ENCODE measurements around the gene CCM2L. TPM values are rescaled to one million over a fixed set of nuclear protein-coding genes. Genes with fewer than 3 reads are reported as not detected.

Gene CCM2L
- total and polyA plus RNA-seq, 9 of the 15 experiments (the other 6 are each of a cell fraction or from before 2014, with no cell fraction given) = 0.04 TPM; not detected in 8

GRCh38 chr20:32018269-32019155, 8.3 kb downstream of the CCM2L start (continued):
- TF ChIP-seq RBFOX2 (IDR thresholded peaks at IDR 0.05; ENCODE audit: low read depth, low read length) = 0 out of 2 replicates have a peak, but pooled peaks have one; percentile 39
- peak; percentile 16 for TF ChIP-seq HMGN3 (IDR thresholded peaks at IDR 0.05; ENCODE audit: borderline replicate concordance, extremely low read depth, insufficient read length, low read depth, low read length)
- TF ChIP-seq ZBTB7A (IDR thresholded peaks at IDR 0.05; ENCODE audit: borderline replicate concordance, control insufficient read depth, low read depth, low read length) = peak; percentile 64; the same call in 1 of the 2 replicates

GRCh38 chr20:32019156-32019510, 8.9 kb downstream of the CCM2L start:
- intact Hi-C loops (cut with micrococcal nuclease) (loop anchor here (5.0 kb wide), 1 partner anchor 67 kb away; the partner anchor contains the start of gene PDRG1), in situ Hi-C loops (cut with MboI) (no loop called here)
- ATAC-seq (peak; percentile 5; the same call in 1 of the 3 replicates), DNase-seq (ENCODE audit: extremely low read depth in 1 of 4, low spot score in 3 of 4) (peak; percentile 16 to 68 (median 52)), FAIRE-seq (no peak)
- Histone ChIP-seq H3K4me1 (replicated peaks in 1 of 2; ENCODE audit: control insufficient read depth in 2 of 2, insufficient read depth in 2 of 2, low read length in 2 of 2) (peaks cover 6 to 19% of the 10 kb centered on the region in 2 experiments; a peak in 4 of 5 replicates), H3K9me3 (replicated peaks; ENCODE audit: control insufficient read depth, insufficient read depth, low read depth, low read length) (no peaks in the 10 kb centered on the region), H3K79me2 (ENCODE audit: control insufficient read depth, insufficient read depth, low read length) (no peaks in the 10 kb centered on the region), H2AFZ (ENCODE audit: low read depth, low read length) (no peak overlapping the region), H4K20me1 (replicated peaks; ENCODE audit: control insufficient read depth, insufficient read depth, low read length) (0 out of 2 replicates have a peak, but pooled peaks cover 11% of the 10 kb centered on the region), H3K4me2 (ENCODE audit: insufficient read depth, low read length) (peak overlapping the region; percentile 52; the same call in 1 of the 2 replicates), H3K9ac (ENCODE audit: insufficient read depth in 1 of 2, low read depth in 2 of 2, low read length in 2 of 2) (peak overlapping the region in 1 of 2 experiments; percentile 70; a peak in 1 of 4 replicates), H3K27ac (ENCODE audit: extremely low read depth, low read depth, low read length) (no peak overlapping the region), H3K9me1 (ENCODE audit: control insufficient read depth, insufficient read depth, low read length) (no peaks in the 10 kb centered on the region), H3K36me3 (ENCODE audit: control insufficient read depth, insufficient read depth, low read length) (no peaks in the 10 kb centered on the region), H3K27me3 (ENCODE audit: control insufficient read depth in 2 of 2, insufficient read depth in 2 of 2, low read length in 2 of 2) (peaks cover 27 to 62% of the 10 kb centered on the region in 2 experiments), H3K4me3 (peak overlapping the region; percentile 50)
- WGBS (ENCODE audit: insufficient coverage, low coverage, missing lambda C conversion rate) = 0% methylated on average over 3 of the region's 42 CpGs
- no TSS peak for BruUV-seq (replicated peaks)
- ChIA-PET POLR2A (no interaction called here), CTCF (ENCODE audit: low intra/inter-chr PET ratio) (no interaction called here)
- TF ChIP-seq ZNF511 (CRISPR knock-in tag; IDR thresholded peaks at IDR 0.05) = no peak
- TF ChIP-seq TAF7 (tag; IDR thresholded peaks at IDR 0.05) = no peak
- no peak for TF ChIP-seq ATF2 (CRISPR knock-in tag; IDR thresholded peaks at IDR 0.05)
- TF ChIP-seq TOE1 (IDR thresholded peaks at IDR 0.05; ENCODE audit: borderline replicate concordance) = no peak
- no peak for TF ChIP-seq TOE1 (CRISPR knock-in tag; IDR thresholded peaks at IDR 0.05; ENCODE audit: borderline replicate concordance, low read depth)
- TF ChIP-seq NEUROD1 (IDR thresholded peaks at IDR 0.05; ENCODE audit: borderline replicate concordance, low read depth, low read length, partially characterized antibody) = no peak
- TF ChIP-seq MXI1 (IDR thresholded peaks at IDR 0.05; ENCODE audit: low read depth, low read length) = no peak
- TF ChIP-seq ZNF57 (CRISPR knock-in tag; IDR thresholded peaks at IDR 0.05) = no peak
- TF ChIP-seq PTRF (tag; IDR thresholded peaks at IDR 0.05) = no peak
- no peak for TF ChIP-seq KAT8 (IDR thresholded peaks at IDR 0.05; ENCODE audit: low read depth)
- no peak for TF ChIP-seq ARID2 (IDR thresholded peaks at IDR 0.05)
- peak in 1 of 2 experiments; percentile 59 for TF ChIP-seq E2F6 (IDR thresholded peaks at IDR 0.05; ENCODE audit: borderline replicate concordance in 1 of 2, extremely low read depth in 1 of 2, insufficient read depth in 1 of 2, insufficient read length in 1 of 2, low read depth in 1 of 2, low read length in 1 of 2, poor library complexity in 1 of 2, severe bottlenecking in 1 of 2)

Data from K562 (cell line).